HG02571 (cell line): ENCODE results near the gene ARHGAP1.
"Not testable (repeated sequence)": the region's sequence is repeated elsewhere in the genome, so short reads cannot be mapped to it uniquely, and the experiment has no call there.

Experiments
- ATAC-seq: cut with Tn5 transposase; IDR thresholded peaks from one replicate; pipeline ENCODE4 v1.9.1; 2021; ENCODE audit warnings: mild to moderate bottlenecking, moderate library complexity; ENCODE audit not compliant: unreplicated experiment

The ARHGAP1 gene

DNA sequence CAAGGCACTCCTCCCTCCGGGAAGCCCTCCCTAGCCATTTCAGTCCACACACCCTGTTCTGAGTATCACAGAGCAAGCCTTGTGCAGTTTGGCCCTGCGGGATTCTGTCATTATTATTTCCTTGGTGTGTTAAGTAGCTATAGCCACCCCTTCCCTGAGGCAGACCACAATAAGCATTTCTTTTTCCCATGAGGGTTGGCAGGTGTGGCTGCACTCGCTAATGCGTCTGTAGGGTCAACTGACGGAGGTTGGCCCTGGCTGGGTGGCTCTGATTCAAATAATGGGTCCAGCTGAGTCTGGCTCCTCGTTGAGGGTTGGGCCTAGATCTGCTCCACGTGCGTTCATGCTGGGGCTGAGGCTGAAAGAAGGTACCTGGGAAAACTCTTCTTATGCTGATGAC is 23.7 kb upstream of the ARHGAP1 start:
- no peak for ATAC-seq

DNA sequence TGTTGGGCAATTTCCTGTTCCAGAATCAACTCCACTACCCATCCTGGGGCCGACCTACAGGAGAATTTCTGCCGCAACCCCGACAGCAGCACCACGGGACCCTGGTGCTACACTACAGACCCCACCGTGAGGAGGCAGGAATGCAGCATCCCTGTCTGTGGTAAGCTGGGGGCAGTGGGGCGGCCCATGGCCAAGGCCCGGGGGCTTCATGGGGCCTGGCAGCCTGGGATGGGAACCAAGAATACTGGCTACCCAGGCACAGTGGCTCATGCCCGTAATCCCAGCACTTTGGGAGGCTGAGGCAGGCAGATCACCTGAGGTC is 22.9 kb upstream of the ARHGAP1 start:
- no peak for ATAC-seq

DNA sequence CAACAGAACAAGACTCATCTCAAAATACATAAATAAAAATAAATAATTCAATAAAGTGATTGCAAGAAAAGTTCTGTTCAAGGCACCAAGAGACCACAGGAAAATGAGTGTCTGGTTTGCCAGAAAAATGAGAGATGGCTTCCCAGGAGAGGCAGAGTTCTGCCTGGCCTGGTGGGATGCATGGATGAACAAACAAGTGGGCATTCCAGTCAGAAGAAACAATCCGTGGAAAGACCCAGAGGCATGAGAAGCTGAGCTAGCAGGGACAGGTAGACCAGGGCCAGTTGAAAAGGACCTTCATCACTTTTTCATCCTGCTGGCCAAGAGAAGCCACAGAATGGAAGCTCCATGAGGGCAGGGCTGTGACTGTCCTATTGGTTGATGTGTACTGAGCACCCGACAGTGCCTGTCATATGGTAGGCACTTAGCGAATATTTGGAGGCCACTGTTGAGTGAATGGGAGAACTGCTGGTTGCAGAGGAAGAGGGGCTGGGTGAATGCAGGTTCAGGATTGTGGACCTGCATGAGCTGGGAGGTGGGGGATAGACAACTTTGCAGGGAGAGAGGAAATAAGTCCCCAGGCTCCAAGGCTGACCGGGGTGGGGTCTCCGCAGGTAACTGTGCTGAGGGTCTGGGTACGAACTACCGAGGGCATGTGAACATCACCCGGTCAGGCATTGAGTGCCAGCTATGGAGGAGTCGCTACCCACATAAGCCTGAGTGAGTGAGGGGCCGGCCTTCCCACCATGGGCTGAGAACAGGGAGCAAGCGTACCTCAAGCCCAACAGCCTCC is 22.3 kb upstream of the ARHGAP1 start:
- no peak for ATAC-seq

DNA sequence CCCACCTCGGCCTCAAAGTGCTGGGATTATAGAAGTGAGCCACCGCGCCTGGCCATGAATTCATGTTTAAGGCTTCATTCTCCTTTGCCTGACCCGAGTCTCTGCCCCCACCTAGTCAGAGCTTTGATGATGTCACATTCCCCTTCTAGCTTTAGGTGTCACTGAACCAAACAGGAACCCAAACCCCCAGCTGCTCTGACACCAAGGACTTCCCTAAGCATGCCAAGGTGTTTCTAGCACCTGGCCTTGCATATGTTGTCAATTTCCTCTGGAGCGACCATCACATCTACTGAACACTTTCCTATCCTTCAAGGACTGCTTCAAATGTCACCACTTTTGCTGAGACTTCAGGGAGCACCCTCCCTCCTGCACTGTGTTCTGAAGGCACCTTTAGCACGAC is 20.9 kb upstream of the ARHGAP1 start:
- no peak for ATAC-seq

DNA sequence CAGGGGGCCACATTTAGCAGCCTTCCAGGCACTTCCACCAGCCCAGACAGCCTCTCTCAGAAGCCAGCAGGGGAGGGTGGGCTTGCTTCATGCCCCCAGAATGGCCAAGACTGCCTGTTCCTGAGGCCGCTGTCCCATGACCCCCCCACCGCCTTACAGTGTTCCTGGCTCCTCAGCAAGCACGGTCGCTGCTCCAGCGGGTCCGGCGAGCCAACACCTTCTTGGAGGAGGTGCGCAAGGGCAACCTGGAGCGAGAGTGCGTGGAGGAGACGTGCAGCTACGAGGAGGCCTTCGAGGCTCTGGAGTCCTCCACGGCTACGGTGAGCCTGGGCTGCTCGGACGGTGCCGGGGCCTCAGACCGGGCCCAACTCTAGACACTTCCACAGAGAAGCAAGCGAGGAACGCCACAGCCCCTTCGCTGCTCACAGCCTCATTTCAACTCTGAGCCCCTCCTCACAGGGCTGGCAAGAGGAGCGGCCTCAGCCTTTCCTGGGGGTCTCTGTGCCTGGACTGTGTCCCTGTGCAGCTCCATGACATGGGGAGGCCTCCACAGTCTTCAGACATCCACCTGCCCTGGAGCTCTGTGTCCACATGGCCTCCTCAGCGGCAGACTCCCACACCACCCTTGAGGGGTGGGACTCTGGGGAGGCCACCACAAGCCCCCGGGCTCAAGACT is 19.3 kb upstream of the ARHGAP1 start:
- no peak for ATAC-seq

DNA sequence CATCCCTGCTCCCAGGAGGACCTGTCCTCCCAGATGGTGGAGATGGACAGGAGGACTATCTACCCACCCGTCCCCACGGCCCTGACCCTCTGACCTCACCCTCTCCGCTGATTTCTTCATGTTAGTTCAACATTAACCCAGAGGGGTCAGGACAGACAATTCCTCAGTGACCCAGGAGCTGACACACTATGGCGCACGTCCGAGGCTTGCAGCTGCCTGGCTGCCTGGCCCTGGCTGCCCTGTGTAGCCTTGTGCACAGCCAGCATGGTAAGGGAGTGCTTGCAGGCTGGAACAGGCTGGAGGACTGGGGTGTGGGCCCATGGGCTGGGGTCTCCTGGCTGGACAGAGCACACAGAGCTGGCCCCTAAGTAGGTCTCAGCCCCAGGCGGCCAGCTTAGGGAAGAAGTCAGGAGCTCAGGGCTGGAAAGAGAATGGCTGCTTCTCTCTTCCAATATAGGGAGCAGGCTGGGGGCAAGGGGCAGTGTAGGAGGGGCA is 18.7 kb upstream of the ARHGAP1 start, which contains the start of gene F2:
Gene F2, plus strand, starts transcription at position 166 of the 495 bp plus-strand sequence. Its CDS starts 23 bp downstream, at position 189.
- ATAC-seq: no peak

DNA sequence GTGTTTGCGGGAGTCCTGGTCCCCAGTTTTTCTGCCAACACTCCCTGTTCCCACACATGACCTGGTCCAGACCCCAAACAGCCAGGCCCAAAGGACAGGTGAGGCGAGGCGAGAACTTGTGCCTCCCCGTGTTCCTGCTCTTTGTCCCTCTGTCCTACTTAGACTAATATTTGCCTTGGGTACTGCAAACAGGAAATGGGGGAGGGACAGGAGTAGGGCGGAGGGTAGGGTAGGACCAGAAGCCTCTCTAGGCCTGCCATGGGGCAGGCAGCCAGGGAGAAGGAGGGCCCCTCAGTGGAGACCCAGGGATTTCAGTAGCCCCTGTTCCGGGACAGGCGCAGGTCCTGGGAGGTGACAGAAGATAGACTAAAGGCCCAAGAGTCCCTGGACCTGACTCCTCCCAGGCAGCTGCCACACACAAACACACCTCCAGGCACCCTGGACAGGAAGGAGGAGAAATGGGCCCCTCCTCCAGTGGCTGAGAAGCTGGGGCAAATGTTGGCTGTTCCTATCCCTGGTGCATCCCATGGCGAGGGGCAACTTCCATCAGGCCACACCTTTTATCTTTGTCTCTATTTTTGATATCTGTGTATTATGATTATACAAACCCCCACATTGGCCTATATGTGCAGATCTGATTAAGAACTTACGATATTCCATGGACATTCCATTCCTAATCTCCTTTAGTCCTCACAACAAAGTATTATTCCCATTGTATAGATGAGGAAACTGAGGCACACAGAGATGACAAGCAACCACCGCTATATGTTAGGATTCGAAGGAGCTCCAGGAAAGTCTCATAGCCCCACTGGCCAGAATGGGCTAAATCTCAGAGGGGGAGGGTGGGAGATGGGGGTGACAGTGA is 18.0 kb upstream of the ARHGAP1 start:
- no peak for ATAC-seq

DNA sequence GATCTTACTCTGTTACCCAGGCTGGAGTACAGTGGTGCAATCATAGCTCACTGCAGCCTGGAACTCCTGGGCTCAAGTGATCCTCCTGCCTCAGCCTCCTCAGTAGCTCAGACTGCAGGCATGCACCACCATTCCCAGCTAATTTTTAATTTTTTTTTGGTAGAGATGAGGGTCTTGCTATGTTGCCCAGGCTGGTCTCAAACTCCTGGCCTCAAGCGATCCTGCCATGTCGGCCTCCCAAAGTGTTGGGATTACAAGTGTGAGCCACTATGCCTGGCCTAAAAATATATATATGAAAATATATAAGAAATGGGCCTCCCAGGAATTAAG is 17.4 kb upstream of the ARHGAP1 start:
- ATAC-seq: not testable (repeated sequence)

DNA sequence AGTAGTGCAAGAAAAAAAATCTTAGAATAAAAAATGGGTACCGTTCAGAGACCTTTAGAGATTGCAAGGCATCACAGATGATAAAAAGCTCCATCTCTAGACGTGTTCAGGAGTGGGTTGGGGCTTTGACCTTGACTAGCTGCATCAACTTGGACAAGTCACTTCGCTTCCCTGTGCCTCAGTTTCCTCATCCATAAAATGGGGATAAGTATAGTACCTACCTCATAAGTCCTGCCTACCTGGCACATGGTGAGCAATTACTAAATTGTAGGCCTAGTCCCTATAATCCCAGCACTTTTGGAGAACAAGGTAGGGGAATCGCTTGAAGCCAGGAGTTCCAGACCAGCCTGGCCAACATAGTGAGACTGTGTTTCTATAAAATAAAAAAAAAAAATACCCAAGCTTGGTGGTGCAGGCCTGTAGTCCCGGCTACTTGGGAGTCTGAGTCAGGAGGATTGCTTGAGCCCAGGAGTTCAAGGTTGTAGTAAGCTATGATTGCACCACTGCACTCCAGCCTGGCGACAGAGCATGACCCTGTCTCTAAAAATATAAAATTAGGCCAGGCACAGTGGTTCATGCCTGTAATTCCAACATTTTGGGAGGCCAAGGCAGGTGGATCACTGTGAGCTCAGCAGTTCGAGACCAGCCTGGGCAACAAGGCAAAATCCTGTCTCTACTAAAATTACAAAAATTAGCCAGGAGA is 12.6 kb upstream of the ARHGAP1 start:
- ATAC-seq: no peak

DNA sequence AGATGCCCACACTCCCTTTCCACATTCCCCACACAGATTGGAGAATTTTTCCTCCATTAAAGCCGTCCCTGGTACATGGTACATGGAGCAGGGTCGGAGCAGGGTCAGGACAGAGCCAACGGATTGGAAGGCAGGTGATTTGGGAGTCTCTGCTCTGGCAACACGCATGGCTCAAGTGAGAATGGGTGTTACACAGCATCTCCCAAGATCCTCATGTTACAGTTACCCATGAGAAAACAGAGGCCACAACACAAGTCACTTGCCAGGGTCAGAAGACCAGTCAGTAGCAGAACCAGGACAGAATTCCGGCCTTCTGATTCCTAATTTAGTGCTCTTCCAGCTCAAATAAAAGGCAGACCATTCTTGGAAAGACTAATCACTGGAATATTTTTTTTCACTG is 10.9 kb upstream of the ARHGAP1 start:
- ATAC-seq: no peak

DNA sequence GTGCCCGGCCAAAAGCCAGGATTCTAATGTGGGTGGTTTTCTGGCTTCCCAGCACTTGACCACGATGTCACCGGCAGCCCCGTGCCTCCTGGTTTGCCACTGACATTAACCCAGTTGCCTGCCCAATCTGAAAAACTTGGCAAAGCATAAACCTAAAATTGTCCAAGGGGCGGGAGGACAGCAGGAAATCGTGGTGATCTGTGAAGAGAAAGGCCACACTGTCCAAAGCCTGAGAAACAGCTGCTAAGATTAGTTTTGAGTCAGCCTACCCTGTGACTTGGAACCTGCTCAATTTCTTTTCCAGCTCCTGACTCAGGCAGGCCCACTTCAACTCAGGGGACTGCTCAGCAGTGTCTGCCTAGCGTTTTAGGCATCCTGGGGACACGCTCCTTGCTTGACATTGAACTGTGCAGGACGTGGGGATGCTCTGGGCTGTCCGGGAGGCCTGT is 10.4 kb upstream of the ARHGAP1 start:
- no peak for ATAC-seq

DNA sequence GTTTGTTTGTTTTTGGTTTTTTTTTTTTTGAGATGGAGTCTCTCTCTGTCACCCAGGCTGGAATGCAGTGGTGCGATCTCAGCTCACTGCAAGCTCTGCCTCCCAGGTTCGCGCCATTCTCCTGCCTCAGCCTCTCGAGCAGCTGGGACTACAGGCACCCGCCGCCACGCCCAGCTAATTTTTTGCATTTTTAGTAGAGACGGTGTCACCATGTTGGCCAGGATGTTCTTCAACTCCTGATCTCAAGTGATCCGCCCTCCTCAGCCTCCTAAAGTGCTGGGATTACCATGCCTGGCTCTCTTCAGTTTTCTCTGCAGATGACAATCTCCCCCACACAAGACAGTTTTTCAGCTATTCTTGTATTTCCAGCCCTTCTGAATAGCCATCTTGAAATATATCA is 8.9 kb upstream of the ARHGAP1 start:
- ATAC-seq: not testable (repeated sequence)

DNA sequence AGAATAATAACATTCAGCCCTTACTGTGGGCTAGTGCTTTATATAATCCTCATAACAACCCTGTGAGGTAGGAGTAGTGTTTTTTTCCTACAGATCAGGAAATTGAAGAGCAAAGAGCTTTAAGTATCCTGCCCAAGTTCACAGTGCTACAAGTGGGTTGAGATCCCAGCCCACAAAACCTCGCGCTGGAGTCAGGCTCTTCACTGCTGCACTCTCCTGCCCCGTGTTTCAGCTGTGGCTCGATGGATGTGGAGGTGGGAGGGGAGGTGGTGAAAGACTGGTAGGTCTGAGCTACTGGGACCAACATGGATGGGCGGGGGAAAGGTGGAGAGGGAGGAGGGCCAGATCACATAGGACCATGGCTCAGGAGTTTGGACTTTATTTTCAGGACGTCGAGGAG is 6.5 kb upstream of the ARHGAP1 start:
- no peak for ATAC-seq

DNA sequence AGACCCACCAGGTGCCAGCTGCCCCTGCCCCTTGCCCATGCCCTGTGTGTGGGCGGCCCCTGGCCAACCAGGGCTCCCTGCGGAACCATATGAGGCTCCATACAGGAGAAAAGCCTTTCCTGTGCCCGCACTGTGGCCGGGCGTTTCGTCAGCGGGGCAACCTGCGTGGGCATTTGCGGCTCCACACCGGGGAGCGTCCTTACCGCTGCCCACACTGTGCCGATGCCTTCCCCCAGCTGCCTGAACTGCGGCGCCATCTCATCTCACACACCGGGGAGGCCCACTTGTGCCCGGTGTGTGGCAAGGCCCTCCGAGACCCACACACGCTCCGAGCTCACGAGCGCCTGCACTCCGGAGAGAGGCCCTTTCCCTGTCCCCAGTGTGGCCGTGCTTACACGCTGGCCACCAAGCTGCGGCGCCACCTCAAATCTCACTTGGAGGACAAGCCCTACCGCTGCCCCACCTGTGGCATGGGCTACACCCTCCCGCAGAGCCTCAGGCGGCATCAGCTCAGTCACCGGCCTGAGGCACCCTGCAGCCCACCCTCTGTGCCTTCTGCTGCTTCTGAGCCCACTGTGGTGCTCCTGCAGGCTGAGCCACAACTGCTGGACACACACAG is 4.8 kb upstream of the ARHGAP1 start:
- no peak for ATAC-seq

DNA sequence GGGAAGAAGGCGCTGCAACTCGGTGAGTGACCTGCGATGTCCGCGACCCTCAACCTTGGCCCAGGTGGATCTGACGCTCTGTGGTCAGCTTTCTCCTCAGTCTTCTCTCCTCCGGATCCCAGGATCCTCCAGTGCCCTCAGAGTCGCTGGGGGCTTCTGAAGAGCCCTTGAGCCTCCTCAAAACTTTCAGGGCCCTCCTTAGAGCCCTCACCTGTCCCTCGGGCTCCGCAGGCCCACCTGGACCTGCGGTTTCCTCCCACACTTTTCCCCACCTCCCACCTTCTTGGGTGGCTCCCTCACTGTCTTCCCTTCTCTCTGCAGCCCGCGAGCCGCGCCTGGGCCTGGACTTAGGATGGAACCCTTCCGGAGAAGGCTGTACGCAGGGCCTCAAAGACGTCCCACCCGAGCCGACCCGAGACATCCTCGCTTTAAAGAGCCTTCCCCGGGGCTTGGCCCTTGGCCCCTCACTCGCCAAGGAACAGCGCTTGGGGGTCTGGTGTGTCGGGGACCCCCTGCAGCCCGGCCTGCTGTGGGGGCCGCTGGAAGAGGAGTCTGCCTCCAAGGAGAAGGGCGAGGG is 747 bp upstream of the ARHGAP1 start:
- ATAC-seq: no peak

DNA sequence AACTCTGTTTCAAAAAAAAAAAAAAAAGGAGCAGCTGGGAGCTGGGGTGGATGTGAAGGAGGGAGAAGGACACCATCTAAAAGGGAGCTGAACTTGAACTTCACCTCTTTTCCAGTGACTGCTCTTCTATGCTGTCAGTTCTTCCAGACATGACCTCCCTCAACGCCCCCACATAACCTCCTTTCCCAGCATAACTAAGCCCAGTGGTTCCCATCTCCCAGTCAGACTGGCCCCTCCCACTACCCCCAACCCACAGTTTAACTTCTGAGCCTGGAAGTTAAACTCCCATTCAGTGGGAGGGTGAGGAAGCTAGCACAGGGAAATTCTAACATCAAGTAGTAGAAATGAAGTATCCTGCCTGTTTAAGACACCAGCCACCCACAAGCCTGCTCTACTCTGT is 1.8 kb downstream of the ARHGAP1 start:
- no peak for ATAC-seq

DNA sequence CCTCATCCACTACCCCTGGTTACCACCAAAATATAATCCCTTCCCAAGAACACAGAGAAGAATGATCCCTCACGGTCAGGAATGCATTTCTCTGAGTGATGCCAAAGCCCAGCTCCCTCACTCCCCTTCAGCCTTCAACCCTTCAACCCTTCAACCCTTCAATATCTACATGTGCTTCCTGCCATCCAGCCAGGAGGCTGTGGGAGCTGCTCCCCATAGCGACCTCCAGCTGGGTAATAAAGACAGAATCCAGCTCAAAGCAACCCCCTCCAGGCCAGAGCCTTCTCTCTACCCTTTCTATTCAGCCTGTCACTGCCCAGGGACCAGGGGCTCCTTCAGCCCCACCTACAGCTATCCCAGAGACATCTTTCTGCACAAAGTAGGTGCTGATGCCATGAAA is 2.7 kb downstream of the ARHGAP1 start:
- no peak for ATAC-seq

DNA sequence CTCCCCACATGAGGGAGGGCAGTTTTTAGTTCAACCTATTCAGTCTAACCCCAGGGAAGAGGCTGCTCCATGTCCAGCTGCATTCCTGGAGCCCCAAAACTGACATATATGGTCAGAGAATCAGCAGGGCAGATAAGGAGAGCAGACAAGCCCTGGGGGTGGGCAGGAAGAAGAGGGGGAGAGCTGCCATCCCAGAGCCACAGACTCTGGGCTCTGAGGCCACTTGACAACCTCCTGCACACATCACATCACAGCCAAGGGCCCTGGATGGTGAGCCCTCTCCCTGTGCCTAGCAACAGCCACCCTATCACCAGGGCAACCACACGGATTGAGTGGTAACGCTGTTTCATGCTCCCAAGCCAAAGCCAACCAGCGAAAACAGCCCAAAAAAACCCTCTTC is 3.1 kb downstream of the ARHGAP1 start:
- ATAC-seq: no peak

DNA sequence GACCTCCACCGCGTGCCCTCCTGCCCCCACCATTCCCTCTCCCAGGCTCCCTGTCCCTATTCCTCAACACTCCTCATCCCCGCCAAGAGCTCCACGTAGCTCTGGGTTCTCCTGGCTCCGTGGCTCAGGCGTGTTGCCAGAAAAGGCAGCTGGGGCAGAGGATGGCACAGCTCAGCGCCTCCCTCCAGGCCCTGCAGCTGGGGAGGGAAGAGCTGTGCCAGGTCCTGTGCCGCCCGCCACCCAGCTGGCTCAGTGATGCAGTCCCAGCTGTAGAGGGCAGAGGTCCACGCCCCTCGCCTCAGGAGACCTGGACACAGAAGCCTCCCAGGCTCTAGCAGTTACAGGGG is 4.2 kb downstream of the ARHGAP1 start:
- ATAC-seq: no peak
